Measurements from ENCODE around the gene FBXL17. TPM values are rescaled to one million over a fixed set of nuclear protein-coding genes. Genes with fewer than 3 reads are reported as not detected.

Gene FBXL17
- total RNA-seq, 1 experiment from 2014 or later: 5.3 TPM

DNA sequence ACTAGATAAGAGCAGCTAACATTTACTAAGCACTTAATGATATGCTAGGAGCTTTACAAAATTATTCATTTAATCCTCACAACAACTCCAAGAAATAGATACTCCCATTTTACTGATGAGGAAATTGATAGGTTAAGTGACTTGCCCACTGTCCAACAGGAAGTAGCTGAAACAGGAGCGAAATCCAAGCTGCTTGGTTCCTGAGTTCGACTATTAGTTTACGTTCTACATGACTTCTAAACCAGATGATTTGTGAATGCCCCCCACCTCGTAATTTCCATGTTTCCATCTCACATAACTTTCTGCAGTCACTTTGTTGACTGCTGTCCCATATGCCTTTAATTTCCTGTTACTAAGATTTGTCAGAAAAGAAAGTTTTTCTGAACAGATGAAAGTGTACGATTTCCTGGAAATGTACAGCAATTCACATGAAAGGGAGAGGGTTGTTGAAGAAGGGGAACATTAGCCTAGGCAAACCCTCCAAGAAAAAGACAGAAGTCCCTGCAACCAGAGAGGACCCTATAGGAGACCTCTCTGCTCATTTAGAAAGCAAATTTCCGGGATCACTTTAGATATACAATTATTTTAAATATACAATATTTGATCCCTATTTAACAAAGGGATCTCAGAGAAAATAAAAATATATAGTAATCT, 432.1 kb downstream of the FBXL17 start:
- Histone ChIP-seq H4K8ac (replicated peaks; ENCODE audit: insufficient read length, low read depth, low read length) (no peak overlapping the region), H4K5ac (ENCODE audit: insufficient read length, low read depth, low read length) (no peak overlapping the region), H2BK5ac (ENCODE audit: insufficient read length, low read length) (no peak overlapping the region), H2BK12ac (ENCODE audit: insufficient read length, low read depth, low read length) (no peak overlapping the region), H4K91ac (ENCODE audit: insufficient read length, low read depth, low read length) (no peak overlapping the region), H3K23me2 (ENCODE audit: insufficient read length, low read depth, low read length, poor library complexity, severe bottlenecking) (no peaks in the 10 kb centered on the region), H3K79me1 (ENCODE audit: insufficient read depth, low read depth, low read length, poor library complexity, severe bottlenecking) (no peaks in the 10 kb centered on the region), H3K79me2 (ENCODE audit: insufficient read depth, low read length) (no peaks in the 10 kb centered on the region), H3K27me3 (ENCODE audit: insufficient read depth, low read length) (no peaks in the 10 kb centered on the region), H4K20me1 (ENCODE audit: control insufficient read depth, insufficient read depth, insufficient read length) (no peaks in the 10 kb centered on the region), H3K56ac (ENCODE audit: insufficient read length, low read depth, low read length) (no peak overlapping the region), H3K14ac (ENCODE audit: insufficient read depth, low read length) (no peak overlapping the region), H2BK120ac (ENCODE audit: low read depth, low read length, poor library complexity, severe bottlenecking) (no peak overlapping the region), H3K4me2 (ENCODE audit: insufficient read depth, insufficient read length, low read length) (no peak overlapping the region), H3K23ac (ENCODE audit: insufficient read length, low read depth, low read length) (no peak overlapping the region), H3K18ac (ENCODE audit: insufficient read length, low read depth, low read length) (no peak overlapping the region), H3K27ac (ENCODE audit: insufficient read length, low read depth, low read length) (no peak overlapping the region), H3T11ph (ENCODE audit: low read length) (no peak overlapping the region), H2AFZ (ENCODE audit: low read length) (no peak overlapping the region), H2AK5ac (ENCODE audit: insufficient read length, low read length) (no peak overlapping the region), H3K9ac (ENCODE audit: extremely low read depth, insufficient read length, low read length) (no peak overlapping the region), H3K9me3 (ENCODE audit: control insufficient read depth, low read depth, low read length) (no peaks in the 10 kb centered on the region), H2BK20ac (ENCODE audit: low read depth, low read length, poor library complexity, severe bottlenecking) (no peak overlapping the region), H3K4ac (ENCODE audit: low read depth, low read length) (no peak overlapping the region), H3K4me1 (ENCODE audit: insufficient read depth, low read length) (no peaks in the 10 kb centered on the region; the same call in 1 of the 2 replicates), H2BK15ac (ENCODE audit: low read depth, low read length) (no peak overlapping the region)
- Mint-ChIP-seq H3K9me3 (no peaks in the 10 kb centered on the region), H3K27ac (no peak overlapping the region), H3K4me3 (no peak overlapping the region), H3K27me3 (ENCODE audit: low read depth) (no peaks in the 10 kb centered on the region), H3K4me1 (peaks cover 5 to 10% of the 10 kb centered on the region in 2 experiments), H3K36me3 (ENCODE audit: insufficient read depth in 1 of 3, low read depth in 3 of 3) (no peaks in the 10 kb centered on the region)
- WGBS (ENCODE audit: extremely low coverage, insufficient read length, low lambda C conversion rate): no CpG with 5 or more reads among the region's 6 CpGs
- no peak for DNase-seq
- TF ChIP-seq, protein P1, sequence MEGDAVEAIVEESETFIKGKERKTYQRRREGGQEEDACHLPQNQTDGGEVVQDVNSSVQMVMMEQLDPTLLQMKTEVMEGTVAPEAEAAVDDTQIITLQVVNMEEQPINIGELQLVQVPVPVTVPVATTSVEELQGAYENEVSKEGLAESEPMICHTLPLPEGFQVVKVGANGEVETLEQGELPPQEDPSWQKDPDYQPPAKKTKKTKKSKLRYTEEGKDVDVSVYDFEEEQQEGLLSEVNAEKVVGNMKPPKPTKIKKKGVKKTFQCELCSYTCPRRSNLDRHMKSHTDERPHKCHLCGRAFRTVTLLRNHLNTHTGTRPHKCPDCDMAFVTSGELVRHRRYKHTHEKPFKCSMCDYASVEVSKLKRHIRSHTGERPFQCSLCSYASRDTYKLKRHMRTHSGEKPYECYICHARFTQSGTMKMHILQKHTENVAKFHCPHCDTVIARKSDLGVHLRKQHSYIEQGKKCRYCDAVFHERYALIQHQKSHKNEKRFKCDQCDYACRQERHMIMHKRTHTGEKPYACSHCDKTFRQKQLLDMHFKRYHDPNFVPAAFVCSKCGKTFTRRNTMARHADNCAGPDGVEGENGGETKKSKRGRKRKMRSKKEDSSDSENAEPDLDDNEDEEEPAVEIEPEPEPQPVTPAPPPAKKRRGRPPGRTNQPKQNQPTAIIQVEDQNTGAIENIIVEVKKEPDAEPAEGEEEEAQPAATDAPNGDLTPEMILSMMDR (conservative IDR thresholded peaks at IDR 0.05): no peak
